ENCODE results near the gene RNF40. TPM values are rescaled to one million over a fixed set of nuclear protein-coding genes. Genes with fewer than 3 reads are reported as not detected.

The RNF40 gene
- total and polyA plus RNA-seq, 4 donors: 54.1 to 103 (median 79.0) TPM

DNA sequence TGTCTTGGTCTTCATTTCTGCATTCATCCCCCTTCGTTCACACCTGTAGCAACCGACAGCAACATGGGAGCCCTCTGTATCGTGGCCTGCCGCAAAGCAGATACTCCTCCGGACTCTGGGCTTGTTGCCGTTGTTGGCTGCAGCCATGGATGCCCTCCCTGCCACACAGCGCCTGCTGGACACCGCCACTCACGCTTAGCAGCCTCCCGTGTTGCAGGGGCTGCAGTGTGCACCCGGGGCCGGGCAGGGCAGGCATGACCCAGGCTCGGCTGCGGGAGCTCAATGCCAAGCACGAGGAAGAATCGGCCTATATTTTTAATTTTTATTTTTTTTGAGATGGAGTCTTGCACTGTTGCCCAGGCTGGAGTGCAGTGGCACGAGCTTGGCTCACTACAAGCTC, 59.8 kb downstream of the RNF40 start:
- no peak for DNase-seq
- no peak overlapping the region for H3K4me3 ChIP-seq
- H3K4me1 ChIP-seq (ENCODE audit: control insufficient read depth in 5 of 5, insufficient read depth in 5 of 5, low read length in 5 of 5): no peaks in the 10 kb centered on the region
- H3K9ac ChIP-seq (ENCODE audit: insufficient read depth in 1 of 2, low read length in 2 of 2): no peak overlapping the region
- TF ChIP-seq, protein P1, sequence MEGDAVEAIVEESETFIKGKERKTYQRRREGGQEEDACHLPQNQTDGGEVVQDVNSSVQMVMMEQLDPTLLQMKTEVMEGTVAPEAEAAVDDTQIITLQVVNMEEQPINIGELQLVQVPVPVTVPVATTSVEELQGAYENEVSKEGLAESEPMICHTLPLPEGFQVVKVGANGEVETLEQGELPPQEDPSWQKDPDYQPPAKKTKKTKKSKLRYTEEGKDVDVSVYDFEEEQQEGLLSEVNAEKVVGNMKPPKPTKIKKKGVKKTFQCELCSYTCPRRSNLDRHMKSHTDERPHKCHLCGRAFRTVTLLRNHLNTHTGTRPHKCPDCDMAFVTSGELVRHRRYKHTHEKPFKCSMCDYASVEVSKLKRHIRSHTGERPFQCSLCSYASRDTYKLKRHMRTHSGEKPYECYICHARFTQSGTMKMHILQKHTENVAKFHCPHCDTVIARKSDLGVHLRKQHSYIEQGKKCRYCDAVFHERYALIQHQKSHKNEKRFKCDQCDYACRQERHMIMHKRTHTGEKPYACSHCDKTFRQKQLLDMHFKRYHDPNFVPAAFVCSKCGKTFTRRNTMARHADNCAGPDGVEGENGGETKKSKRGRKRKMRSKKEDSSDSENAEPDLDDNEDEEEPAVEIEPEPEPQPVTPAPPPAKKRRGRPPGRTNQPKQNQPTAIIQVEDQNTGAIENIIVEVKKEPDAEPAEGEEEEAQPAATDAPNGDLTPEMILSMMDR (IDR thresholded peaks at IDR 0.05; ENCODE audit: control extremely low read depth, extremely low read depth): no peak
- no peaks in the 10 kb centered on the region for H3K27me3 ChIP-seq (ENCODE audit: control insufficient read depth in 3 of 3, insufficient read depth in 3 of 3, low read length in 2 of 3)
- no peak overlapping the region for H3K27ac ChIP-seq (ENCODE audit: low read depth in 1 of 2, low read length in 1 of 2)
- no peaks in the 10 kb centered on the region for H3K9me3 ChIP-seq (ENCODE audit: control insufficient read depth in 4 of 4, insufficient read depth in 3 of 4, low read length in 3 of 4)
- 89 to 91% methylated on average over 17 of the region's 17 CpGs for WGBS, 2 donors
- ATAC-seq (ENCODE audit: insufficient read depth, low FRiP score): no peak
- H3K36me3 ChIP-seq (ENCODE audit: control insufficient read depth in 4 of 4, insufficient read depth in 4 of 4, low read length in 4 of 4): no peaks in the 10 kb centered on the region

Small RNA genes lying within 50 kb of the gene (small RNA-seq; reads per million reads assigned to genes)
- not detected for gene RF00017 (ENCODE audit: low replicate concordance)

Other genes starting within 250 kb of the RNF40 start
- gene ZNF768, start 235.8 kb upstream of the RNF40 start, total RNA-seq: 10 to 100 TPM; 17.9 to 33.9 TPM
- gene ZNF768, start 235.8 kb upstream of the RNF40 start, polyA plus RNA-seq: 10 to 100 TPM; 20.0 to 45.1 TPM
- 10 to 100 TPM; 11.2 to 11.7 TPM for gene ZNF747, start 227.5 kb upstream of the RNF40 start, total RNA-seq
- gene ZNF747, start 227.5 kb upstream of the RNF40 start, polyA plus RNA-seq: 1 to 10 TPM; 7.1 to 7.2 TPM
- gene ZNF764, start 203.9 kb upstream of the RNF40 start, total RNA-seq: 10 to 100 TPM; 10.4 to 12.6 TPM
- gene ZNF764, start 203.9 kb upstream of the RNF40 start, polyA plus RNA-seq: 1 to 10 TPM; 4.9 to 6.1 TPM
- gene ZNF688, start 190.6 kb upstream of the RNF40 start, total RNA-seq: 10 to 100 TPM in 1 of 2 donors, 1 to 10 TPM in 1; 8.6 to 22.6 TPM
- 10 to 100 TPM; 10.5 to 23.3 TPM for gene ZNF688, start 190.6 kb upstream of the RNF40 start, polyA plus RNA-seq
- 10 to 100 TPM; 13.9 to 15.5 TPM for gene ZNF785, start 176.6 kb upstream of the RNF40 start, total RNA-seq
- gene ZNF785, start 176.6 kb upstream of the RNF40 start, polyA plus RNA-seq: 1 to 10 TPM; 4.0 to 5.5 TPM
- 1 to 10 TPM; 4.4 to 9.5 TPM for gene ZNF689, start 151.9 kb upstream of the RNF40 start, total RNA-seq
- 1 to 10 TPM; 3.0 to 5.1 TPM for gene ZNF689, start 151.9 kb upstream of the RNF40 start, polyA plus RNA-seq
- gene PRR14, start 111.4 kb upstream of the RNF40 start, total RNA-seq: 10 to 100 TPM; 16.0 to 60.3 TPM
- 10 to 100 TPM; 44.7 to 63.2 TPM for gene PRR14, start 111.4 kb upstream of the RNF40 start, polyA plus RNA-seq
- 10 to 100 TPM; 32.1 to 80.8 TPM for gene FBRS, start 103.9 kb upstream of the RNF40 start, total RNA-seq
- gene FBRS, start 103.9 kb upstream of the RNF40 start, polyA plus RNA-seq: 10 to 100 TPM; 55.4 to 55.7 TPM
- 10 to 100 TPM; 45.9 to 61.0 TPM for gene SRCAP, start 63.2 kb upstream of the RNF40 start, total RNA-seq
- 10 to 100 TPM; 13.4 to 16.7 TPM for gene SRCAP, start 63.2 kb upstream of the RNF40 start, polyA plus RNA-seq
- 10 to 100 TPM; 12.2 to 35.2 TPM for gene PHKG2, start 13.9 kb upstream of the RNF40 start, total RNA-seq
- gene PHKG2, start 13.9 kb upstream of the RNF40 start, polyA plus RNA-seq: 10 to 100 TPM; 28.1 to 37.4 TPM
- 10 to 100 TPM in 1 of 2 donors, 1 to 10 TPM in 1; 7.3 to 29.5 TPM for gene CFAP119, start 260 bp upstream of the RNF40 start, total RNA-seq
- 10 to 100 TPM; 13.8 to 19.7 TPM for gene CFAP119, start 260 bp upstream of the RNF40 start, polyA plus RNA-seq
- 10 to 100 TPM; 10.1 to 16.3 TPM for gene ZNF629, start 24.9 kb downstream of the RNF40 start, total RNA-seq
- 1 to 10 TPM; 5.7 to 8.0 TPM for gene ZNF629, start 24.9 kb downstream of the RNF40 start, polyA plus RNA-seq
- gene BCL7C, start 131.8 kb downstream of the RNF40 start, total RNA-seq: 10 to 100 TPM; 25.7 to 30.9 TPM
- 10 to 100 TPM; 18.2 to 51.8 TPM for gene BCL7C, start 131.8 kb downstream of the RNF40 start, polyA plus RNA-seq
- 1 to 10 TPM; 4.7 to 9.8 TPM for gene CTF1, start 134.3 kb downstream of the RNF40 start, total RNA-seq
- gene CTF1, start 134.3 kb downstream of the RNF40 start, polyA plus RNA-seq: 1 to 10 TPM; 3.3 to 5.6 TPM
- gene FBXL19, start 161.2 kb downstream of the RNF40 start, total RNA-seq: 10 to 100 TPM; 10.6 to 17.3 TPM
- 10 to 100 TPM; 10.3 to 15.8 TPM for gene FBXL19, start 161.2 kb downstream of the RNF40 start, polyA plus RNA-seq
- 10 to 100 TPM; 23.9 to 27.4 TPM for gene ORAI3, start 186.7 kb downstream of the RNF40 start, total RNA-seq
- gene ORAI3, start 186.7 kb downstream of the RNF40 start, polyA plus RNA-seq: 10 to 100 TPM; 20.2 to 23.3 TPM
- 10 to 100 TPM in 1 of 2 donors, 1 to 10 TPM in 1; 7.4 to 22.0 TPM for gene SETD1A, start 195.4 kb downstream of the RNF40 start, total RNA-seq
- gene SETD1A, start 195.4 kb downstream of the RNF40 start, polyA plus RNA-seq: 10 to 100 TPM in 1 of 2 donors, 1 to 10 TPM in 1; 8.7 to 13.1 TPM
- 10 to 100 TPM in 1 of 2 donors, 1 to 10 TPM in 1; 6.2 to 34.5 TPM for gene HSD3B7, start 222.9 kb downstream of the RNF40 start, total RNA-seq
- gene HSD3B7, start 222.9 kb downstream of the RNF40 start, polyA plus RNA-seq: 10 to 100 TPM; 20.2 to 21.1 TPM
- under 1 TPM; 0.17 to 0.64 TPM for gene STX1B, start 248.3 kb downstream of the RNF40 start, total RNA-seq
- under 1 TPM; 0.33 to 0.49 TPM for gene STX1B, start 248.3 kb downstream of the RNF40 start, polyA plus RNA-seq